ENCODE measurements around the gene FAM20C. TPM values are rescaled to one million over a fixed set of nuclear protein-coding genes. Genes with fewer than 3 reads are reported as not detected.

The FAM20C gene
- total RNA-seq, 1 donor from 2014 or later: 22.2 TPM

DNA sequence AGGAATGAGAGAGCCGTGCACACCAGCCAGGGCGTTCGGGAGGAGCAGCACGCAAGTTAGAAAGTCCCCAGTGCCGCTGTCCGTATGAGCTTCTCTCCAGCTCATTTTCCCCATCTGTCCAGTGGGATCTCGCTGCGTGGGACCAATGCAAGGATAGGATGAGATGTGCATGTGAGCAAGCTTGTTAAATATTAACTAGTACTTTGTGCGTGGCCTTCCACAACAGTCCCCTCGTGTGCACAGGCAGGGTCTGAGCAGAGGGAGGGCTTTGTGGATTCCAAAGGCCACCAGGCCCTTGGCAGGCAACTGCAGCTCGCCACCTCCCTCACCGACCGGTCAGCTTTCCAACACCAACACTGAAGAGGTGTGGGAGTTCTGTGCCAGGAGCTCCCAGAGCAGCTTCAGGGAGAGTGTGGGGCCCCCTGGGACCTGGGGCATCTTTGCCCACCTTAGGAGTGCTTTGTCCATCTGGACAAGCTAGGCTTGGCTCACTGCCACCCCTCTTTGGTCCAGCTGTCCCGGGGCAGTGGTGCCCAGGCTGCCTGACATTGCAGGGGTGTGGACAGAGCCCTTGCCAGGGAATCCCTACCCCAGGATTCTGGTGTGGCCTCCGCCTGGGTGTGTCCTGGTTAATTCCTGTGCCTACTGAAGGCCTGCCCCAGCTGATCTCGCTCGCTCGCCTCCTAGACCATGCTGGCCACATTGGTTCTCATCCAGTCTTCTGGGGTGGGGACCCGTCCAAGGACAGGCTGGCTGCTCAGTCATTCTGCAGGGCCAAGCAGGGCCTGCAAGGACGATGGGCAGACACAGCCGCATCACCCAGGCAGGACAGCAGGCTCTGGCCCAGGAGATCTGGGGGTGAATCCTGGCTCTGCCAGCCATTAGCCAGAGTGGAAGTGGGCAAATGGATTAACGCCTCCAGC lies 5.3 kb downstream of the FAM20C start:
- no peak overlapping the region for H3K27ac ChIP-seq (replicated peaks)
- H3K4me3 ChIP-seq: no peak overlapping the region
- H3K9me3 ChIP-seq (replicated peaks): no peaks in the 10 kb centered on the region
- intact Hi-C loops (cut with micrococcal nuclease): no loop called here
- peaks cover 67% of the 10 kb centered on the region for H3K36me3 ChIP-seq
- no peak for DNase-seq
- H3K27me3 ChIP-seq (ENCODE audit: low read depth): no peaks in the 10 kb centered on the region
- TF ChIP-seq, protein P1, sequence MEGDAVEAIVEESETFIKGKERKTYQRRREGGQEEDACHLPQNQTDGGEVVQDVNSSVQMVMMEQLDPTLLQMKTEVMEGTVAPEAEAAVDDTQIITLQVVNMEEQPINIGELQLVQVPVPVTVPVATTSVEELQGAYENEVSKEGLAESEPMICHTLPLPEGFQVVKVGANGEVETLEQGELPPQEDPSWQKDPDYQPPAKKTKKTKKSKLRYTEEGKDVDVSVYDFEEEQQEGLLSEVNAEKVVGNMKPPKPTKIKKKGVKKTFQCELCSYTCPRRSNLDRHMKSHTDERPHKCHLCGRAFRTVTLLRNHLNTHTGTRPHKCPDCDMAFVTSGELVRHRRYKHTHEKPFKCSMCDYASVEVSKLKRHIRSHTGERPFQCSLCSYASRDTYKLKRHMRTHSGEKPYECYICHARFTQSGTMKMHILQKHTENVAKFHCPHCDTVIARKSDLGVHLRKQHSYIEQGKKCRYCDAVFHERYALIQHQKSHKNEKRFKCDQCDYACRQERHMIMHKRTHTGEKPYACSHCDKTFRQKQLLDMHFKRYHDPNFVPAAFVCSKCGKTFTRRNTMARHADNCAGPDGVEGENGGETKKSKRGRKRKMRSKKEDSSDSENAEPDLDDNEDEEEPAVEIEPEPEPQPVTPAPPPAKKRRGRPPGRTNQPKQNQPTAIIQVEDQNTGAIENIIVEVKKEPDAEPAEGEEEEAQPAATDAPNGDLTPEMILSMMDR (IDR thresholded peaks at IDR 0.05; ENCODE audit: borderline replicate concordance): no peak
- H3K4me1 ChIP-seq: peaks cover 55% of the 10 kb centered on the region

DNA sequence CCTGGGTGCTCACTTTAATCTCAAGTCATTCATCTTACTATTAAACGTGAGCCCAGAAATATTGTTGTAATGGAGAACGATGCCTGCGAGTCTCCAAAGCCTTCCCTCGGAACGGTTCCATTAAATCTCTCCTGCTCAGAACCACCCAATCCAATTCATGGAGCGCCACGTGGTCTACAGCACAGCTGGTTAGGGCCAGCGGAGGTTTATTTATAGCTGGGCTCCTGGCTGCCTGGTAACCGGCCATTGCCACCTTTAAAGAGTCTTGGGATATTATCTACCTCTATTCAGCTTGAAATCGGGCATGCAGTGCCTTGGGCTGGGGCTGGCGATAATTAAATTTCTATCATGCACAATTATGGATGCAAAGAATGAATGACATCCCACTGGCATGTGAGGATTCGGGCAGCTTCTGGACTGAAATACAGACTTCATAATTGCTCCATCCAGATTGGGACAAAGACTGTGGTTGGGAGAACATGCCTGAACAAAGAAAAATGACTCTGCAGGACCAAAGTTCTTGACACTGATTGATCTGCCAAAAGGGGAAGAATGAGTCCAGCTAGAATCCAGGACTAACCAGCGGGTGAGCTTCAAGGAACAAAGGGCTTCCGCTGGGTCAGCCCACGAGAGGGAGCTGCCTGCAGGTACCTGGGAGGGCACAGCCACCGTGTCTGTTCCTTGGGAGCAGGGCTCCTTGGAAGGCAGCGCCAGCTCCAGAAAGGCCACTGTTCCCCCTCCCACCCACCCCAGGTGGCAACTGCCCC lies 7.3 kb downstream of the FAM20C start:
- TF ChIP-seq, protein P1 (IDR thresholded peaks at IDR 0.05; ENCODE audit: borderline replicate concordance): no peak
- Histone ChIP-seq H3K4me1 (peaks cover 41% of the 10 kb centered on the region), H3K4me3 (no peak overlapping the region), H3K9me3 (replicated peaks) (no peaks in the 10 kb centered on the region), H3K27ac (replicated peaks) (no peak overlapping the region), H3K27me3 (ENCODE audit: low read depth) (no peaks in the 10 kb centered on the region), H3K36me3 (peaks cover 69% of the 10 kb centered on the region)
- intact Hi-C loops (cut with micrococcal nuclease): no loop called here
- DNase-seq: no peak

GRCh38 chr7:200290-200689 lies 7.9 kb downstream of the FAM20C start:
- DNase-seq: no peak
- Histone ChIP-seq H3K36me3 (peaks cover 72% of the 10 kb centered on the region), H3K4me3 (no peak overlapping the region), H3K27me3 (ENCODE audit: low read depth) (no peaks in the 10 kb centered on the region), H3K9me3 (replicated peaks) (no peaks in the 10 kb centered on the region), H3K4me1 (peaks cover 35% of the 10 kb centered on the region), H3K27ac (replicated peaks) (no peak overlapping the region)
- intact Hi-C loops (cut with micrococcal nuclease): no loop called here
- TF ChIP-seq, protein P1 (IDR thresholded peaks at IDR 0.05; ENCODE audit: borderline replicate concordance): no peak

- H3K4me1 ChIP-seq: peaks cover 31% of the 10 kb centered on the region
Measured at GRCh38 chr7:200704-201103, 8.3 kb downstream of the FAM20C start.

DNA sequence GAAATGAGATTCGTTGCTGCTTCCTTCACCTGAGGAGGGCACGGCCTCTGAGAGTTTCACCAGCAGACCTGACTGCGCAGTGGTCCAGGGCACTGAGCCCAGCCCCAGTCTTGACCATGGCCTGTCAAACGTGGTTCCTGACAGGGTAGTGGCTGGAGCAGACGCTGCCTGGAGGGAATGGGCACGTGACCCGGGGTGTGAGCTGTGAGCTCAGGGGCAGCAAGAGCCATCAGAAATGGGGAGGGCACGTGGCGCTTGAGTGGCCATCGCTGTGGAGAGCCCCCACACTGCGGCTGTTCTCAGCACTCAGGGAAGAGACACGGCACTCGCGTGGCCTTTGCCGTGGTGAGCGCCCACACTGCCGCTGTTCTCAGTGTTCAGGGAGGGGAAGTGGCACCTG lies 12.0 kb downstream of the FAM20C start:
- intact Hi-C loops (cut with micrococcal nuclease): no loop called here
- Histone ChIP-seq H3K4me3 (no peak overlapping the region), H3K4me1 (peaks cover 14% of the 10 kb centered on the region), H3K27ac (replicated peaks) (no peak overlapping the region), H3K9me3 (replicated peaks) (no peaks in the 10 kb centered on the region), H3K27me3 (ENCODE audit: low read depth) (no peaks in the 10 kb centered on the region), H3K36me3 (peaks cover 53% of the 10 kb centered on the region)
- TF ChIP-seq, protein P1 (IDR thresholded peaks at IDR 0.05; ENCODE audit: borderline replicate concordance): no peak
- no peak for DNase-seq

More at GRCh38 chr7:200704-201103, 8.3 kb downstream of the FAM20C start:
- Histone ChIP-seq H3K9me3 (replicated peaks) (no peaks in the 10 kb centered on the region), H3K27ac (replicated peaks) (no peak overlapping the region), H3K27me3 (ENCODE audit: low read depth) (no peaks in the 10 kb centered on the region), H3K36me3 (peaks cover 72% of the 10 kb centered on the region), H3K4me3 (no peak overlapping the region)
- TF ChIP-seq, protein P1 (IDR thresholded peaks at IDR 0.05; ENCODE audit: borderline replicate concordance): no peak
- DNase-seq: no peak
- intact Hi-C loops (cut with micrococcal nuclease): no loop called here

Data from left ventricle myocardium inferior (tissue), 1 donor.